Esophagus squamous epithelium (tissue), 5 donors: ENCODE data around the gene CTNNA3. TPM values are rescaled to one million over a fixed set of nuclear protein-coding genes. Genes with fewer than 3 reads are reported as not detected.

Experiments used
- DNase-seq: peaks from one replicate; lab custom pipeline; 2025; lab: John Stamatoyannopoulos, UW
- H3K27ac ChIP-seq, 4 donors: fragments of 200-600 bp; sonication (generic); one replicate each; pipeline ENCODE4 v1.5.1; 2016 to 2019; ENCODE audit warnings: mild to moderate bottlenecking in 1 of 4
- H3K27me3 ChIP-seq, 4 donors: fragments of 200-600 bp; sonication (generic); 1 replicate in 3 of 4; 2 replicates in 1 of 4; pipeline versions ENCODE4 v1.5.1 to v1.6.0; 2017 to 2021; ENCODE audit warnings: antibody characterized with exemption in 1 of 4
- H3K36me3 ChIP-seq, 3 donors: fragments of 200-600 bp; sonication (generic); one replicate each; pipeline ENCODE4 v1.5.1; 2016 to 2019
- H3K4me1 ChIP-seq, 3 donors: fragments of 200-600 bp; sonication (generic); one replicate each; pipeline ENCODE4 v1.5.1; 2017 to 2019
- H3K4me3 ChIP-seq, 4 donors: fragments of 200-600 bp; sonication (generic); 1 replicate in 3 of 4; 2 replicates in 1 of 4; pipeline ENCODE4 v1.5.1; 2016 to 2019; ENCODE audit warnings: mild to moderate bottlenecking in 2 of 4, moderate library complexity in 1 of 4
- H3K9me3 ChIP-seq, 3 donors: fragments of 200-600 bp; sonication (generic); one replicate each; pipeline ENCODE4 v1.5.1; 2016 to 2019
- CTCF ChIP-seq, 6 experiments: fragments of 450-650 bp in 4 of 6; fragments of 200-600 bp in 2 of 6; sonication (generic) in 2 of 6; IDR thresholded peaks; one replicate each; pipeline ENCODE4 v1.5.1; 2016 to 2019; ENCODE audit warnings: antibody characterized with exemption in 6 of 6, mild to moderate bottlenecking in 4 of 6, moderate library complexity in 4 of 6
- POLR2A ChIP-seq, 4 donors: fragments of 450-650 bp; IDR thresholded peaks; one replicate each; pipeline ENCODE4 v1.6.1; 2017; ENCODE audit warnings: antibody characterized with exemption in 4 of 4, mild to moderate bottlenecking in 4 of 4, moderate library complexity in 3 of 4
- WGBS, 2 donors: methylation state at CpG; one replicate each; pipeline ENCODE4 v1.1.5; 2018; 5-methylcytosine and 5-hydroxymethylcytosine counted together
- intact Hi-C: fragments of 100-400 bp; cut with DNase I; formaldehyde crosslinking; loops from one replicate; pipeline ENCODE4 v1.15.0; 2022
- total RNA-seq, 4 donors: library from RNA; depleted of rRNA; stranded (reverse); fragments of >200 nt; gene quantifications; one replicate each; pipeline ENCODE4 v1.1.0, GENCODE V29; 2016
- donor health status: DM: yes; HTN: yes; CAD: no.

CTNNA3 gene
- total RNA-seq, 4 donors from 2014 or later, result 0.29 to 1.9 (median 0.61) TPM; not detected in 1

- intact Hi-C loops, result no loop called here
- no peaks in the 10 kb centered on the region for H3K36me3 ChIP-seq
Measured at GRCh38 chr10:67665491-67665890, 30.5 kb downstream of the CTNNA3 start.

GRCh38 chr10:67664942-67665341 lies 31.1 kb downstream of the CTNNA3 start:
- no peak for DNase-seq
- TF ChIP-seq CTCF (IDR thresholded peaks at IDR 0.05) (no peak), POLR2A (IDR thresholded peaks at IDR 0.05) (no peak)
- Histone ChIP-seq H3K27me3 (no peaks in the 10 kb centered on the region), H3K4me1 (no peaks in the 10 kb centered on the region), H3K27ac (no peak overlapping the region), H3K36me3 (no peaks in the 10 kb centered on the region), H3K4me3 (no peak overlapping the region), H3K9me3 (no peaks in the 10 kb centered on the region)
- WGBS, 2 donors, result 51 to 59% methylated on average over 3 of the region's 3 CpGs
- intact Hi-C loops, result no loop called here

More at GRCh38 chr10:67665491-67665890, 30.5 kb downstream of the CTNNA3 start:
- DNase-seq, result no peak
- H3K27me3 ChIP-seq, result no peaks in the 10 kb centered on the region
- no peaks in the 10 kb centered on the region for H3K9me3 ChIP-seq
- H3K4me1 ChIP-seq, result no peaks in the 10 kb centered on the region
- H3K4me3 ChIP-seq, result no peak overlapping the region
- no peak overlapping the region for H3K27ac ChIP-seq
- TF ChIP-seq CTCF (IDR thresholded peaks at IDR 0.05) (no peak), POLR2A (IDR thresholded peaks at IDR 0.05) (no peak)

- WGBS, 2 donors, result 53 to 60% methylated on average over 10 to 12 of the region's 13 CpGs
- TF ChIP-seq CTCF (IDR thresholded peaks at IDR 0.05) (no peak), POLR2A (IDR thresholded peaks at IDR 0.05) (no peak)
- no peaks in the 10 kb centered on the region for H3K27me3 ChIP-seq
- H3K36me3 ChIP-seq, result no peaks in the 10 kb centered on the region
- peak overlapping the region in 1 of 4 donors; percentile 38 for H3K4me3 ChIP-seq
- intact Hi-C loops, result no loop called here
- no peak for DNase-seq
- peak overlapping the region in 2 of 4 donors; percentile 28 to 41 for H3K27ac ChIP-seq
- H3K9me3 ChIP-seq, result no peaks in the 10 kb centered on the region
- H3K4me1 ChIP-seq, result no peaks in the 10 kb centered on the region
Measured at GRCh38 chr10:67663449-67664087, 32.4 kb downstream of the CTNNA3 start.

GRCh38 chr10:67662415-67662814 lies 33.6 kb downstream of the CTNNA3 start:
- no peaks in the 10 kb centered on the region for H3K9me3 ChIP-seq
- no peaks in the 10 kb centered on the region for H3K4me1 ChIP-seq
- intact Hi-C loops, result no loop called here
- TF ChIP-seq POLR2A (IDR thresholded peaks at IDR 0.05) (no peak), CTCF (IDR thresholded peaks at IDR 0.05) (no peak)
- no peak overlapping the region for H3K27ac ChIP-seq
- H3K4me3 ChIP-seq, result no peak overlapping the region
- 60 to 61% methylated on average over 3 of the region's 3 CpGs for WGBS, 2 donors
- H3K36me3 ChIP-seq, result no peaks in the 10 kb centered on the region
- DNase-seq, result no peak
- H3K27me3 ChIP-seq, result no peaks in the 10 kb centered on the region

GRCh38 chr10:67659497-67659896 lies 36.5 kb downstream of the CTNNA3 start:
- DNase-seq, result no peak
- TF ChIP-seq POLR2A (IDR thresholded peaks at IDR 0.05), result no peak
- no peak for TF ChIP-seq CTCF (IDR thresholded peaks at IDR 0.05)
- intact Hi-C loops, result no loop called here
- Histone ChIP-seq H3K27ac (no peak overlapping the region), H3K9me3 (no peaks in the 10 kb centered on the region), H3K4me3 (no peak overlapping the region), H3K27me3 (no peaks in the 10 kb centered on the region), H3K4me1 (no peaks in the 10 kb centered on the region), H3K36me3 (no peaks in the 10 kb centered on the region)
- 74 to 76% methylated on average over 2 of the region's 2 CpGs for WGBS, 2 donors
